Bronchial epithelial cell (primary cell): ENCODE results near the gene PJVK. TPM values are rescaled to one million over a fixed set of nuclear protein-coding genes. Genes with fewer than 3 reads are reported as not detected.

ENCODE experiments used
- DNase-seq: peaks from one replicate; pipeline ENCODE4 v3.0.0-alpha.2; 2010; ENCODE audit warnings: low read depth
- FAIRE-seq: peaks from 2 replicates; lab custom pipeline; 2011; peaks lifted over from hg19 to GRCh38; lab: Jason Lieb, UNC
- H3K27me3 ChIP-seq: 2 replicates; pipeline ENCODE4 v1.5.1; 2011; ENCODE audit warnings: low read length; ENCODE audit not compliant: control insufficient read depth, insufficient read depth
- H3K36me3 ChIP-seq: 2 replicates; pipeline ENCODE4 v1.5.1; 2011; ENCODE audit warnings: low read length; ENCODE audit not compliant: control insufficient read depth, insufficient read depth
- H3K4me3 ChIP-seq: 2 replicates; pipeline ENCODE4 v1.5.1; 2011; ENCODE audit warnings: mild to moderate bottlenecking, low read depth, low read length, control low read depth
- total RNA-seq: library from RNA; depleted of rRNA; stranded (reverse); fragments of >200 nt; gene quantifications from 2 replicates; pipeline ENCODE4 v1.2.1, GENCODE V29; 2014
- TF ChIP-seq, protein P1 (sequence below): IDR thresholded peaks from 2 replicates; pipeline ENCODE4 v1.5.1; 2011; ENCODE audit warnings: mild to moderate bottlenecking, moderate library complexity, low read length, control low read depth, inconsistent platforms; ENCODE audit not compliant: insufficient read depth, severe bottlenecking

The PJVK gene, protein sequence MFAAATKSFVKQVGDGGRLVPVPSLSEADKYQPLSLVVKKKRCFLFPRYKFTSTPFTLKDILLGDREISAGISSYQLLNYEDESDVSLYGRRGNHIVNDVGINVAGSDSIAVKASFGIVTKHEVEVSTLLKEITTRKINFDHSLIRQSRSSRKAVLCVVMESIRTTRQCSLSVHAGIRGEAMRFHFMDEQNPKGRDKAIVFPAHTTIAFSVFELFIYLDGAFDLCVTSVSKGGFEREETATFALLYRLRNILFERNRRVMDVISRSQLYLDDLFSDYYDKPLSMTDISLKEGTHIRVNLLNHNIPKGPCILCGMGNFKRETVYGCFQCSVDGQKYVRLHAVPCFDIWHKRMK
- 1.2 and 2.4 TPM in 2 replicates for total RNA-seq

DNA sequence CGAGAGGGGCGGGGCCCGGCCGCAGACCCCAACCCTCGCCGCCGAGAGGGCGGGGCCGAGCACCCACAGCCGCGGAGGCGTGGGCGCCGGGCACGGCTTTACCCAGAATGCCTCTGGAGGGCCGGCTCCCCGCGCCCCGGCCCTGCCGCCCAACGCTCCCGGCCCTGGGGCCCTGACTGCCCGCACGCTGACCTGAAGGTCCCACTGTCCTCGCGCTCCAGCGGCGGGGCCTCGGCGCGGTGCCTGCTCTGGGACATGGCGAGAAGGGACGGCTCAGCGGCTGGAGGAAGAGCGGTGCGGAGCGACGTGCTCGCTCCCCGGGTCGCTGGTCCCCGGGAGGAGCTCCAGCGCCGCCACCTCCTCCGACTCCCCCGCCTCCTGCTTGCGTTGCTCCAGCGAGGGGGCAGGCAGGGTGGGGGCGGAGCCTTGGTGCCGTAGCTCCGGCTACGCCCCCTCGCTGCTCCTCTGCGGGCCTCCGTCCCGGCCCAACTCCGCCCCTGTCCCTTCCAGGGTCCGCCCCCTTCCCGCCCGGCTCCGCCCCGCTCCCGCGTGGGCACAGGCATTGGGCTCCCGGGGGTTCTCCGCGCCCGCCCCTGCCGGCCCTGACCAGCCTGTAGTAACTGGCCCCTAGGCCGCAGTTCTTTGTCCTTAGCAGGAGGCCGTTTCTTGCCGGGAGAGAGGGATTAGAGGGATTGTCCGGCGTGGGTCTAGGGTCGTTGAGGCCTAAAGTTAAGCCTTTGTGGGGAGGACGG, at the start of gene PJVK, which contains the start of gene PRKRA:
Gene PJVK, plus strand, starts transcription at position 605 of the 752 bp plus-strand sequence. CDS start 2,032 bp downstream, outside the sequence.
Gene PRKRA, minus strand, starts transcription at position 402 of the 752 bp plus-strand sequence. Its CDS starts 145 bp downstream, at position 257.
- no peak for FAIRE-seq
- Histone ChIP-seq H3K36me3 (peaks cover 6% of the 10 kb centered on the region), H3K4me3 (peak within 1 kb of the TSS; percentile 94), H3K27me3 (no peaks in the 10 kb centered on the region)
- DNase-seq, result peak; percentile 86
- TF ChIP-seq, protein P1, sequence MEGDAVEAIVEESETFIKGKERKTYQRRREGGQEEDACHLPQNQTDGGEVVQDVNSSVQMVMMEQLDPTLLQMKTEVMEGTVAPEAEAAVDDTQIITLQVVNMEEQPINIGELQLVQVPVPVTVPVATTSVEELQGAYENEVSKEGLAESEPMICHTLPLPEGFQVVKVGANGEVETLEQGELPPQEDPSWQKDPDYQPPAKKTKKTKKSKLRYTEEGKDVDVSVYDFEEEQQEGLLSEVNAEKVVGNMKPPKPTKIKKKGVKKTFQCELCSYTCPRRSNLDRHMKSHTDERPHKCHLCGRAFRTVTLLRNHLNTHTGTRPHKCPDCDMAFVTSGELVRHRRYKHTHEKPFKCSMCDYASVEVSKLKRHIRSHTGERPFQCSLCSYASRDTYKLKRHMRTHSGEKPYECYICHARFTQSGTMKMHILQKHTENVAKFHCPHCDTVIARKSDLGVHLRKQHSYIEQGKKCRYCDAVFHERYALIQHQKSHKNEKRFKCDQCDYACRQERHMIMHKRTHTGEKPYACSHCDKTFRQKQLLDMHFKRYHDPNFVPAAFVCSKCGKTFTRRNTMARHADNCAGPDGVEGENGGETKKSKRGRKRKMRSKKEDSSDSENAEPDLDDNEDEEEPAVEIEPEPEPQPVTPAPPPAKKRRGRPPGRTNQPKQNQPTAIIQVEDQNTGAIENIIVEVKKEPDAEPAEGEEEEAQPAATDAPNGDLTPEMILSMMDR, result no peak

DNA sequence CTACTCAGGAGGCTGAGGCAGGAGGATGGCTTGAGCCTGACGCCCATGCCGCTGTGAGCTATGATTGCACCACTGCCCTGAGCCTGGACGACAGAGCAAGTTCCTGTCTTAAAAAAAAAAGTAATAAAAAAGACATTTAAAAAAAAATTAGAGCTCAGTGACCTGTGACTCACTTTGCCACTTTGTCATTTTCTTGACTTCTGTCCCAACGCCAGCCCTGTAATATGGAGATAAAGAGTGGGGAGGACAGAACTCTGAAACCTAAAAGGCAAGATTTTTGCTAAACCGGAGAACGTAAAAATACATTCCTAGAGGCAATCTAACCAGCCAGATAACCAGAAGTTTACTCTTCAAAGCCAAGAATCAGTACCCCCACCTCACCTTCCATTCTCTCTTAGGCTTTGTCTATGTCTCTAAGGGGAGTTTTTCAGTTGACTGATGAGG, 49.2 kb upstream of the PJVK start:
- DNase-seq, result no peak
- FAIRE-seq, result no peak
- Histone ChIP-seq H3K4me3 (no peak overlapping the region), H3K36me3 (no peaks in the 10 kb centered on the region), H3K27me3 (no peaks in the 10 kb centered on the region)
- TF ChIP-seq, protein P1, result no peak

DNA sequence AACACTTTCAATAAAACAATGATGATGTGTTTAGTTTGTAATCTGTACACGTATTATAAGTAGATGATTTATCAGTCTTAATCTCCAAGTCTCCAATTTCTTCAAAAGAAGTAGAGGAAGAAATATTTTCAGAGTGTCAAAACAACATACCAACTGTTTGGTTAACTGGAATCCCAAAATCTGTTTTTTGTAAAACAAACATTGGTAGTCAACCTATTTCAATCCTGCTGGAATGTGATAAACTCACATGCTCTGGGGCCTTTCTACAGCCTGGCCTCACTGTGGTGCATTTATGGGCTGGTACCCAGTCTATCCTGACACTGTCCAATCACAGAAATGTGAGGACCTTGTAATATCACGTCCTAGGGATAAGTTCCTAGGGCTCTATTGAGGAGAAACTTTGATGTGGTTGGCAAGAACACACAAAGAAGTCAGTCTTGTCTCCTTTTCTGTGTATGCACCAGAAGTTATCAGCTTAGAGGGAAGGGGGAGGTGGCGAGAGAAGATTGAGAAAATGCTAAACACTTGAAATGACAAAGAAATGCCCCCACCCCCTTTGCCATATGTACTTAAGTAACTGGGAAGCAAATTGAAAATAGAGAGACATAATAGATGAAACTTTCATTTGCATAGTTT, 47.4 kb upstream of the PJVK start:
- TF ChIP-seq, protein P1, result no peak
- H3K27me3 ChIP-seq, result no peaks in the 10 kb centered on the region
- H3K4me3 ChIP-seq, result no peak overlapping the region
- FAIRE-seq (no peak), DNase-seq (no peak)
- no peaks in the 10 kb centered on the region for H3K36me3 ChIP-seq

DNA sequence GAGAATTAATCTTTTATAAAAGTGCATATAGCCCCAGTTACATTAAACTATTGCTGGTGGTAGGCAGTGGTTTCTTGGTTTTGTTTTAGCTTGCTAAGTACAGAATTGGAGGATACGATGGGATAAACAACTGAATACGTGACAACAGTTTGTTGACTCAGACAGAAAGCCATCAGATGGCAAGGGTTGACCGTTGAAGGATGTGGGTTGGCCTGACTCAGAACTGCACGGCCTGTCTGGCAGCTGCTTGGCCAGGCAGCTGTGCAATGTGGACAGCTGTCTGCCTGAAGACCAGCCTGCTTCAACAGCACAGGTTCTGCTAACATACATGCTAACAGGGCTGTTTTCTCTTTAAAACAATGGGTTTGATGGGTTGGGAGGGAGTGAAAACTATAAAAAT, 46.8 kb upstream of the PJVK start:
- Histone ChIP-seq H3K4me3 (no peak overlapping the region), H3K27me3 (no peaks in the 10 kb centered on the region), H3K36me3 (no peaks in the 10 kb centered on the region)
- peak; percentile 64 for FAIRE-seq
- TF ChIP-seq, protein P1, result no peak
- DNase-seq, result peak; percentile 70

DNA sequence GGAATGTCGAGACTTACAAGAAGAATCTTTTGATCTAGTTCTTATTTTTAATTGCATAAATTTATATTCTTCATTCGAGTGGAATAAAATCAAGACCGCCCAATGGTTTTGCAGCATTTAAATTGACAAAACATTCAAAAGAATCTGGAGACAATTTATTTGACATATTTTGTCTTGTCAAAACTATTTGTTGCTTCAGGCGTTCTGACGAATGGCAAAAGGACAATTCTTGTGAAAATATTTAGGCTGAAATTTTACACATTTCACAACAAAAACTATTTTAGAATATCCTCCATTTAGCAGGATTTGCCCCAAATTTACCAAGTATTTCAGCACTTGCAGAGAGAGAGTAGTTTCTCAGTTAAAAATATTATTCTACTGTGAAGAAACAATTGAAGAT, 41.9 kb upstream of the PJVK start:
- Histone ChIP-seq H3K27me3 (no peaks in the 10 kb centered on the region), H3K36me3 (no peaks in the 10 kb centered on the region), H3K4me3 (no peak overlapping the region)
- DNase-seq (no peak), FAIRE-seq (no peak)
- TF ChIP-seq, protein P1, result no peak
